OCI-LY1 (cell line): ENCODE results near the gene FBXO47.

Experiments used
- EZH2 ChIP-seq: fragments of 200-600 bp; sonication (generic), shearing (Covaris generic); IDR thresholded peaks from 2 replicates; pipeline ENCODE4 v1.8.0; 2017; ENCODE audit warnings: borderline replicate concordance, mixed run types, mild to moderate bottlenecking, antibody characterized with exemption, low read length, moderate library complexity, mixed read lengths
- TF ChIP-seq, protein P1 (sequence below): fragments of 200-600 bp; sonication (generic), shearing (Covaris generic); IDR thresholded peaks from 2 replicates; pipeline ENCODE4 v1.5.1; 2017; ENCODE audit warnings: mild to moderate bottlenecking, antibody characterized with exemption, low read length, moderate library complexity, mixed read lengths

GRCh38 chr17:38891441-38891840 is 75.8 kb downstream of the FBXO47 start:
- TF ChIP-seq, protein P1, sequence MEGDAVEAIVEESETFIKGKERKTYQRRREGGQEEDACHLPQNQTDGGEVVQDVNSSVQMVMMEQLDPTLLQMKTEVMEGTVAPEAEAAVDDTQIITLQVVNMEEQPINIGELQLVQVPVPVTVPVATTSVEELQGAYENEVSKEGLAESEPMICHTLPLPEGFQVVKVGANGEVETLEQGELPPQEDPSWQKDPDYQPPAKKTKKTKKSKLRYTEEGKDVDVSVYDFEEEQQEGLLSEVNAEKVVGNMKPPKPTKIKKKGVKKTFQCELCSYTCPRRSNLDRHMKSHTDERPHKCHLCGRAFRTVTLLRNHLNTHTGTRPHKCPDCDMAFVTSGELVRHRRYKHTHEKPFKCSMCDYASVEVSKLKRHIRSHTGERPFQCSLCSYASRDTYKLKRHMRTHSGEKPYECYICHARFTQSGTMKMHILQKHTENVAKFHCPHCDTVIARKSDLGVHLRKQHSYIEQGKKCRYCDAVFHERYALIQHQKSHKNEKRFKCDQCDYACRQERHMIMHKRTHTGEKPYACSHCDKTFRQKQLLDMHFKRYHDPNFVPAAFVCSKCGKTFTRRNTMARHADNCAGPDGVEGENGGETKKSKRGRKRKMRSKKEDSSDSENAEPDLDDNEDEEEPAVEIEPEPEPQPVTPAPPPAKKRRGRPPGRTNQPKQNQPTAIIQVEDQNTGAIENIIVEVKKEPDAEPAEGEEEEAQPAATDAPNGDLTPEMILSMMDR = no peak
- TF ChIP-seq EZH2 = no peak
